CD4-positive, alpha-beta T cell treated with Interferon gamma for 1 hour (primary cell): ENCODE results near the gene TUBA1C.
"Not testable (repeated sequence)": the region's sequence is repeated elsewhere in the genome, so short reads cannot be mapped to it uniquely, and the experiment has no call there.

Experiments
- DNase-seq: peaks from one replicate; pipeline ENCODE4 v3.0.0-alpha.2; 2020

TUBA1C gene

GRCh38 chr12:49264873-49265792, at the start of gene TUBA1C:
TUBA1C (plus strand) TSS chr12:49265082; CDS start chr12:49265182, 100 bp downstream.
- peak; percentile 87 for DNase-seq

GRCh38 chr12:49219417-49220026, 45.4 kb upstream of the TUBA1C start:
- DNase-seq = no peak

- DNase-seq = no peak
Measured at GRCh38 chr12:49220972-49221371, 43.9 kb upstream of the TUBA1C start.

GRCh38 chr12:49223122-49223521, 41.8 kb upstream of the TUBA1C start:
- no peak for DNase-seq

- no peak for DNase-seq
Measured at GRCh38 chr12:49223590-49224369, 41.1 kb upstream of the TUBA1C start.

- peak; percentile 20 for DNase-seq
Measured at GRCh38 chr12:49225576-49226166, 39.2 kb upstream of the TUBA1C start.

GRCh38 chr12:49227713-49228112, 37.2 kb upstream of the TUBA1C start:
- DNase-seq = no peak

- DNase-seq = no peak
Measured at GRCh38 chr12:49228653-49229052, 36.2 kb upstream of the TUBA1C start.

- DNase-seq = no peak
Measured at GRCh38 chr12:49230176-49230804, 34.6 kb upstream of the TUBA1C start.

GRCh38 chr12:49230805-49231194, 34.1 kb upstream of the TUBA1C start:
- no peak for DNase-seq

- no peak for DNase-seq
Measured at GRCh38 chr12:49231878-49232655, 32.8 kb upstream of the TUBA1C start.

- no peak for DNase-seq
Measured at GRCh38 chr12:49232940-49233841, 31.7 kb upstream of the TUBA1C start.

- peak; percentile 89 for DNase-seq
Measured at GRCh38 chr12:49233842-49234526, 30.9 kb upstream of the TUBA1C start.

- no peak for DNase-seq
Measured at GRCh38 chr12:49236423-49236822, 28.5 kb upstream of the TUBA1C start.

GRCh38 chr12:49243631-49244030, 21.3 kb upstream of the TUBA1C start:
- no peak for DNase-seq

GRCh38 chr12:49244176-49244575, 20.7 kb upstream of the TUBA1C start:
- DNase-seq = no peak

GRCh38 chr12:49251357-49251756, 13.5 kb upstream of the TUBA1C start:
- DNase-seq = no peak

GRCh38 chr12:49253033-49253623, 11.8 kb upstream of the TUBA1C start:
- DNase-seq = no peak

- DNase-seq = not testable (repeated sequence)
Measured at GRCh38 chr12:49255456-49255855, 9.4 kb upstream of the TUBA1C start.
